Skin epidermis (tissue), 12 donors: ENCODE results near the gene SAFB.

Experiments used
- H3K27ac ChIP-seq, 21 experiments: fragments of 200-600 bp; sonication (generic) in 11 of 21; one replicate each; pipeline ENCODE4 v1.5.0; 2020; ENCODE audit warnings: mild to moderate bottlenecking in 3 of 21, inconsistent platforms in 2 of 21, moderate library complexity in 2 of 21
- H3K4me3 ChIP-seq, 7 experiments: fragments of 200-600 bp; sonication (generic) in 2 of 7; one replicate each; pipeline ENCODE4 v1.5.0; 2020; ENCODE audit warnings: inconsistent platforms in 2 of 7, mild to moderate bottlenecking in 2 of 7, moderate library complexity in 1 of 7

The SAFB gene

GRCh38 chr19:5652261-5652660 is 29.4 kb downstream of the SAFB start:
- no peak overlapping the region for H3K27ac ChIP-seq
- H3K4me3 ChIP-seq = no peak overlapping the region

GRCh38 chr19:5654931-5655330 is 32.0 kb downstream of the SAFB start:
- Histone ChIP-seq H3K4me3 (no peak overlapping the region), H3K27ac (no peak overlapping the region)

GRCh38 chr19:5655412-5655811 is 32.5 kb downstream of the SAFB start:
- no peak overlapping the region for H3K27ac ChIP-seq
- no peak overlapping the region for H3K4me3 ChIP-seq

GRCh38 chr19:5661483-5661882 is 38.6 kb downstream of the SAFB start:
- Histone ChIP-seq H3K4me3 (no peak overlapping the region), H3K27ac (no peak overlapping the region)

GRCh38 chr19:5663904-5664303 is 41.0 kb downstream of the SAFB start:
- Histone ChIP-seq H3K27ac (no peak overlapping the region), H3K4me3 (no peak overlapping the region)

GRCh38 chr19:5664515-5664914 is 41.6 kb downstream of the SAFB start:
- Histone ChIP-seq H3K27ac (no peak overlapping the region), H3K4me3 (no peak overlapping the region)

GRCh38 chr19:5665781-5666513 is 43.1 kb downstream of the SAFB start:
- Histone ChIP-seq H3K4me3 (no peak overlapping the region), H3K27ac (no peak overlapping the region)

GRCh38 chr19:5666921-5667610 is 44.2 kb downstream of the SAFB start:
- H3K27ac ChIP-seq = no peak overlapping the region
- H3K4me3 ChIP-seq = no peak overlapping the region

GRCh38 chr19:5667751-5668271 is 44.9 kb downstream of the SAFB start:
- H3K27ac ChIP-seq = no peak overlapping the region
- no peak overlapping the region for H3K4me3 ChIP-seq

GRCh38 chr19:5669212-5669611 is 46.3 kb downstream of the SAFB start:
- H3K4me3 ChIP-seq = no peak overlapping the region
- no peak overlapping the region for H3K27ac ChIP-seq

GRCh38 chr19:5671600-5671999 is 48.7 kb downstream of the SAFB start:
- Histone ChIP-seq H3K4me3 (no peak overlapping the region), H3K27ac (no peak overlapping the region)

- Histone ChIP-seq H3K27ac (no peak overlapping the region), H3K4me3 (no peak overlapping the region)
These were observed 50.0 kb downstream of the SAFB start for GRCh38 chr19:5672708-5673459.

GRCh38 chr19:5673752-5674151 is 50.9 kb downstream of the SAFB start:
- Histone ChIP-seq H3K27ac (no peak overlapping the region), H3K4me3 (no peak overlapping the region)

GRCh38 chr19:5674714-5675113 is 51.8 kb downstream of the SAFB start:
- Histone ChIP-seq H3K27ac (no peak overlapping the region), H3K4me3 (no peak overlapping the region)

GRCh38 chr19:5676105-5676771 is 53.4 kb downstream of the SAFB start:
- H3K27ac ChIP-seq = no peak overlapping the region
- no peak overlapping the region for H3K4me3 ChIP-seq

- no peak overlapping the region for H3K27ac ChIP-seq
- H3K4me3 ChIP-seq = no peak overlapping the region
These were observed 53.9 kb downstream of the SAFB start for GRCh38 chr19:5676772-5677105.

- no peak overlapping the region for H3K27ac ChIP-seq
- no peak overlapping the region for H3K4me3 ChIP-seq
These were observed 54.3 kb downstream of the SAFB start for GRCh38 chr19:5677136-5677535.

- H3K4me3 ChIP-seq = no peak overlapping the region
- H3K27ac ChIP-seq = no peak overlapping the region
These were observed 54.7 kb downstream of the SAFB start for GRCh38 chr19:5677580-5677979.

GRCh38 chr19:5678071-5678718 is 55.3 kb downstream of the SAFB start:
- Histone ChIP-seq H3K4me3 (no peak overlapping the region), H3K27ac (no peak overlapping the region)
